HG02759 (cell line): ENCODE results near the gene MLLT3.

Source experiments
- ATAC-seq: cut with Tn5 transposase; IDR thresholded peaks from one replicate; pipeline ENCODE4 v1.9.1; 2021; ENCODE audit warnings: mild to moderate bottlenecking, moderate library complexity; ENCODE audit not compliant: unreplicated experiment

MLLT3 gene

GRCh38 chr9:20314981-20315380 is 307.3 kb downstream of the MLLT3 start:
- no peak for ATAC-seq

GRCh38 chr9:20313415-20313814 is 308.9 kb downstream of the MLLT3 start:
- no peak for ATAC-seq

- ATAC-seq, result no peak
Measured at GRCh38 chr9:20312732-20313131, 309.6 kb downstream of the MLLT3 start.

GRCh38 chr9:20310024-20310423 is 312.3 kb downstream of the MLLT3 start:
- no peak for ATAC-seq

GRCh38 chr9:20309124-20309523 is 313.2 kb downstream of the MLLT3 start:
- no peak for ATAC-seq

- ATAC-seq, result no peak
Measured at GRCh38 chr9:20307621-20308020, 314.7 kb downstream of the MLLT3 start.

GRCh38 chr9:20305452-20305851 is 316.8 kb downstream of the MLLT3 start:
- no peak for ATAC-seq

- no peak for ATAC-seq
Measured at GRCh38 chr9:20303996-20304395, 318.3 kb downstream of the MLLT3 start.

- no peak for ATAC-seq
Measured at GRCh38 chr9:20303066-20303465, 319.2 kb downstream of the MLLT3 start.

- no peak for ATAC-seq
Measured at GRCh38 chr9:20302197-20302596, 320.1 kb downstream of the MLLT3 start.

- no peak for ATAC-seq
Measured at GRCh38 chr9:20300430-20301115, 321.7 kb downstream of the MLLT3 start.

GRCh38 chr9:20297646-20298084 is 324.6 kb downstream of the MLLT3 start:
- ATAC-seq, result no peak

GRCh38 chr9:20295555-20295954 is 326.7 kb downstream of the MLLT3 start:
- no peak for ATAC-seq

- no peak for ATAC-seq
Measured at GRCh38 chr9:20294046-20294750, 328.1 kb downstream of the MLLT3 start.

GRCh38 chr9:20292002-20292401 is 330.3 kb downstream of the MLLT3 start:
- ATAC-seq, result no peak
